HG03064 (cell line): ENCODE data around the gene EXOC4.

Source experiments
- ATAC-seq: cut with Tn5 transposase; IDR thresholded peaks from one replicate; pipeline ENCODE4 v1.9.1; 2021; ENCODE audit warnings: low read depth; ENCODE audit not compliant: unreplicated experiment

EXOC4 gene

DNA sequence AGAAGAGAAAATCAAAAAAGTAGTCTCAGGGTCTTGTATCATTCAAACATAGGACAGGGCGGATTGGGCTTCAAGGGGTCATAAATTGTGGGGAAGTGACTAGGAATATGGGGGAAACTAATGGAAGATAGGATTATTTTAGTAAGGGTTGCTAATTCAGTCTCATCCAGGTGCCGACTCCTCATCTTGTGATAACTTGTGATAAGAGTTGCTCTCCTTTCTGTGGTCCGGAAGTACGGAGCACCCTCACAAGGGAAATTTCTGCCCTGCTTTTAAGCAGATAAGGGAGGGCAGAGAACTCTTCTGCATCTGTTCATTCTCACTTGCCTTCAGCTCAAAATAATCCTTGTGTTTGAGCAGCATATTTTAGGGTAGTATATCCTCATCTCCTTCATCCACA is 437.9 kb downstream of the EXOC4 start:
- ATAC-seq, result no peak

GRCh38 chr7:133691727-133692610 is 439.1 kb downstream of the EXOC4 start:
- no peak for ATAC-seq

DNA sequence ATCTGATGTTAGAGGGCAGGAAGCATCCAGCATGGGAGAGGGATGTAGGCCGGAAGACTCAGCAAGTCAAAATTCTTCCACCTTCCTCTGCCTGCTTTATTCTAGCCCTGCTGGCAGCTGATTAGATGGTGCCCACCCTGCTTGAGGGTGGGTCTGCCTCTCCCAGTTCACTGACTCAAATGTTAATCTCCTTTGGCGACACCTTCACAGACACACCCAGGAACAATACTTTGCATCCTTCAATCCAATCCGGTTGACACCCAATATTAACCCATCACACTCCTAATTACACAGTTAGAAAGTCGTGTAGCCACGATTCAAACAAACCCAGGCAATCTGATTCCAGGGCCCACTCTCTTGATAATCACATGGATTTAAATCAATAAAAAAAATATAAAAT is 440.4 kb downstream of the EXOC4 start:
- ATAC-seq, result no peak

GRCh38 chr7:133696056-133696455 is 443.2 kb downstream of the EXOC4 start:
- ATAC-seq, result no peak

- ATAC-seq, result no peak
Observed at GRCh38 chr7:133697585-133697984, 444.7 kb downstream of the EXOC4 start.

DNA sequence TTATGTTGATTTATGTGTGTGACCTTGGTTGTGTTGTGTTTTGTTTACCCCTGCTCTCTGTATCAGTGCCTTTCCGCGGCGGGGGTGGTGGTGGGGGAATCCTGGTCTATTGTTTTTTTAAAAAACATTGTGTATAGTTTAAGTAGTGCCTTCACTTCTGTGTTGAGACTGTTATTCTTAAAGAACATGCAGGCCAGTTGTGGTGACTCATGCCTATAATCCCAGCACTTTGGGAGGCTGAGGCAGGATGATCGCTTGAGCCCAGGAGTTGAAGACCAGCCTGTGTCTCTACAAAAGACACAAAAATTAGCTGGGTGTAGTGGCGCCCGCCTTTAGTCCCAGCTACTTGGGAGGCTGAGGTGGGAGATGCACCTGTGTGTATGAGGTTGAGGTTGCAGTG is 445.2 kb downstream of the EXOC4 start:
- no peak for ATAC-seq

DNA sequence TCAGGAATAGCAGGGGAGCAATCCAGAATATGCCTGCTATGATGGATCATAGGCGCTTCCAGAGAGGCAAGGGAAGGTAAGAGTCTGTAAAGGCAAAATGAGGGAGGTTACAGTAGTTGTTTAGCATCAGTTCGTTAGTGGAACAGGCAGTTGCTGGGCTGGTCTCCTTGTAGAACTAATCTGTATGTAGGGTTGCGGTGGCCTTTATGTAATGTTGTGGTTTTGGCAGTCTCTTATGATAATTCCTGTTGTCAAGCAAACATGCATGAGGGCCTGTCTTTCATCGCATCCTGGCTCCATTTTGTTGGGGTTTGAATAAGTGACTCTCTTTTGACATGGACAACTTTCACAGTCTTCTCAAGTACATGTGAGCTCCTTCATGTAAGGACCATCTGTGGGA is 446.5 kb downstream of the EXOC4 start:
- no peak for ATAC-seq

- no peak for ATAC-seq
Observed at GRCh38 chr7:133702078-133702477, 449.2 kb downstream of the EXOC4 start.

DNA sequence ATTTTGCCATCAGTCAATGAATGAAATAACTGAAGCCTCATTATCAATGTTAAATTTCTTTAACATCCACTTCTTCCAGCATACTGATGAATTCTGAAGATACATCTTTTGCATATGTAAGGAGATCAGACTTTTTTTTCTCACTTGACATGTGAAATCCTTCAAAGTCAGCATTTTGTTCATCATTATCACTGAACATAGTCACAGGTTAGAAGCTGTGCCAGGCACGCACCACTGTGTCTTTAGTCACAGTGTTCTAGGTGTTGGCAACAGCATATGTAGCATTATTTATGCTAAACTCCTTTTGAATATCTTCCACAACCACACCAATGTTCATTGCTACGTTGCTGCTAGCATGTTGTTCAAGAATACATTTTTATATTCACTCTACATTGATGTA is 450.1 kb downstream of the EXOC4 start:
- ATAC-seq, result no peak

- no peak for ATAC-seq
Observed at GRCh38 chr7:133703547-133703946, 450.7 kb downstream of the EXOC4 start.

- no peak for ATAC-seq
Observed at GRCh38 chr7:133704453-133704852, 451.6 kb downstream of the EXOC4 start.

DNA sequence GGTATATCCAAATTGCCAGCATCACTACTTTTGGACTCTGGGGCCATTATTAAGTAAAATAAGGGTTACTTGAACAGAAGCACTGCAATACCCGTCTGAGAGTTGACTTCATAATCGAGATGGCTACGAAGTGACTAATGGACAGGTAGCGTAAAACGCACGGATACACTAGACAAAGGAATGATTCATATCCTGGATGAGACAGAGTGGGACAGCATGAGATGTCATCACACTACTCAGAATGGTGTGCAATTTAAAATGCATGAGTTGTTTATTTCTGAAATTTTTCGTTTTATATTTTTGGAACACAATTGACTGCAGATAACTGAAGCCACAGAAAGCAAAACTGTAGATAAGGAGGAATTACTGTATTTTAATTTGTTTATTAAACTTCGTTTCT is 452.7 kb downstream of the EXOC4 start:
- ATAC-seq, result no peak

DNA sequence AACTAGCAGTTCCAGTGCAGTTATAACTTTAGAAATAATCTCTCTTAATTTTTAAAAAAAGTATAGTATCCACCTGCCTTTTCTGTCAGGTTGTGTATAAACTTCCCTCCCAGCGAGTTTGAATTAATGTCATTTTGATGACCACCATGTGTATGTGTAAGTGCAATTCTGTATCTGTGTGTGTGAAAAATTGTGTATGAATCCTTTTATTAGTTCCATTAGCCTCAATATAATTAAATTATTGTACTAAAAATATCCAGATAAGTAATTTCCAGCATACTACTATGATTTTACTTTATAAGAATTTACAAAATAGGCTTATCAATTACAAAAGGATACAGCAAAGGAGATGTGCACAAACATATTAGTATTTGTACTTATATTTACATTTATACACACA is 453.1 kb downstream of the EXOC4 start:
- no peak for ATAC-seq

GRCh38 chr7:133709036-133709880 is 456.4 kb downstream of the EXOC4 start:
- ATAC-seq, result no peak

DNA sequence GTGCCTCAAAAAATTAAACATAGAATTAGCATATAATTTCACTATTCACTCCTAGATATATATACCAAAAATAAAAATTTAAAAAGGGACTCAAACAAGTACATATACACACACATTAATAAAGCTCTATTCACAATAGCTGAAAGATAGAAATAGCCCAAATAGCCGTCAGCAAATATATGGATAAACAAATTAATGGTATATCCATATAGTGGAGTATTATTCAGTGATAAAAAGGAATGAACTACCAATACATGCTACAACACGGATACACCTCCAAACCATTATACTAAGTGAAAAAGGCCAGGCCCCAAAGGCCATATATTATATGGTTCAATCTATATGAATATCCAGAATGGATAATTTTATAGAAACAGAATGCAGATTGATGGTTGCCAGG is 459.7 kb downstream of the EXOC4 start:
- no peak for ATAC-seq

- ATAC-seq, result no peak
Observed at GRCh38 chr7:133714654-133715053, 461.8 kb downstream of the EXOC4 start.

- no peak for ATAC-seq
Observed at GRCh38 chr7:133718131-133718530, 465.3 kb downstream of the EXOC4 start.

GRCh38 chr7:133723044-133723443 is 470.2 kb downstream of the EXOC4 start:
- ATAC-seq, result no peak

DNA sequence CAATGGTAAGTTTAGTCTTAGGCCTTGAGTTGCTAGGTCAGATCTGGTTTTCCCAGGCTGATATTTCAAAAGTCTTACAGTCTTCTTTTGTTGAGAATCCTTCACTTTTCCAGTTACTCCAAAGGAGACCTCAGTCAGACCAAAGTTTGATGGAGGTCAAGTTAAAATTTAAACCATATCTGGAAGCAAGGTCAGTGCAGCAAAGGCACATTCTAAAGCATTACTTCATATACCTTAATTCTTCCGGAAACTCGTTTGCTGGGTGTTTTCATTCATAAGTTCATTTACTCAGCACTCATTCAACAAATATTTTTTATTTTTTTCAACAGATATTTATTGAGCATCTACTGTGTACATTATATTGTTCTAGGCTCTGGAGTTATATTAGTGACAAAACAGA is 471.3 kb downstream of the EXOC4 start:
- ATAC-seq, result no peak

DNA sequence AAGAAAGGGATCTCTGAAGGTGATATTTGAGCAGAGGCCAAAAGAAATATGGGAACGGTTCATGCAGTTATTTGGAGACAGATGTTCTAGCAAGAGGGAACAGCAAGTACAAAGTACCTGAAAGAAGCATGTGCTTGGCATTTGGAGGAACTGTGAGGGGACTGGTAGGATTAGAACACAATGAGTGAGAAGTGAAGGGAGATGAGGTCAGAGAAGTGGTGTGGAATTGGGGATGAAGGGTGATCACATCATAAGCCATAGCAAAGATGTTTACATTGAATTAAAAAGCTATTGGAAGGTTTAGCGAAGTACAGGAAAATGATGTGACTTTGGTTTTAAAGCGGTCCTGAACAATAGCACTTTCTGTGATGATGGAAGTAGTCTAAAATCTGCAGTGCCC is 471.8 kb downstream of the EXOC4 start:
- ATAC-seq, result no peak

GRCh38 chr7:133727476-133728214 is 474.8 kb downstream of the EXOC4 start:
- no peak for ATAC-seq
